Activated T-helper 1 cell treated with anti-CD3 and anti-CD28 coated beads, Interleukin-2, amount 50 U/mL, for 16 hours (primary cell): ENCODE results near the gene CDC42BPB.
A peak's percentile ranks its signal among the peaks of the same experiment; 100 is the strongest.

Source experiments
- DNase-seq, 2 donors: peaks; one replicate each; pipeline ENCODE4 v3.0.0-alpha.2; 2020; ENCODE audit warnings: low read depth in 1 of 2, low spot score in 1 of 2

The CDC42BPB gene

DNA sequence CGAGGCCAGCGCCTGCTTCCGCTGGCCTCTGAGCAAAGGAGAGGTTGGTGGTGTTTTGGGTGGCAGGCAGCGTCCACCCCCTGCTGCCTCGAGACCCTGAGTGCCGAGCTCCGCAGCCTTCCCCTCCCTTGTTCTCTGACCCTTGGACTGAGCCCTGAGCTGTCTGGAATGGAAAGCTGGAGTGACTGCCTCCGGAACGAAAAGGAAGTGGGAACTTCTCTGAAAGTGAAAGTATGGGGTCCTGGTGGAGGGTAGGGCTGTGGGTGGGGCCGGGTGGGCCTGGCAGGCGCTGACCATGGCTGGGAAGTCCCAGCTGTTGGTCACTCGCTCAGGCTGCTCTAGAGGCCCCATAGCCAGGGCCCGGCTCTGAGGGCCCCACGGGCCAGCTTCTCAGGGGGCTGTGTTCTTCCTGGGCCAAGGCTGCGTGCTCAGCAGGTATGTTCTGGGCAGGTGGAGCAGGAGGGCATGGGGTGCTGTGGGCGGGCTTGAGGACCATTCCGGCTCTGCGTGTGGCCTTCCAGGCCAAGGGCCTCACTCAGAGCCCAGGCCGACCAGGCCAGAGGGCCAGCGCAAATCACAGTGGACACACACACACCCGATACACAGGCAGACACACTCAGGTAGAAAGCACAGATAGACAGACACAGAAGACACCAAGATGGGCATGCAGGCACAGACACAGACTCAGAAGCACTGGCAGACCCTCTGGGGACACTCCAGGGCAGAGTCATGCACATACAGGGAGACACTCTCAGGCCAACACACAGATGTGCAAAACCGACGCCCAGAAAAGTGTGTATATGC, 37.3 kb upstream of the CDC42BPB start, which contains the start of gene EXOC3L4:
TSS of gene EXOC3L4 (plus strand) at position 320 of the 804 bp plus-strand sequence. CDS start 5,495 bp downstream, outside the sequence.
- no peak for DNase-seq

DNA sequence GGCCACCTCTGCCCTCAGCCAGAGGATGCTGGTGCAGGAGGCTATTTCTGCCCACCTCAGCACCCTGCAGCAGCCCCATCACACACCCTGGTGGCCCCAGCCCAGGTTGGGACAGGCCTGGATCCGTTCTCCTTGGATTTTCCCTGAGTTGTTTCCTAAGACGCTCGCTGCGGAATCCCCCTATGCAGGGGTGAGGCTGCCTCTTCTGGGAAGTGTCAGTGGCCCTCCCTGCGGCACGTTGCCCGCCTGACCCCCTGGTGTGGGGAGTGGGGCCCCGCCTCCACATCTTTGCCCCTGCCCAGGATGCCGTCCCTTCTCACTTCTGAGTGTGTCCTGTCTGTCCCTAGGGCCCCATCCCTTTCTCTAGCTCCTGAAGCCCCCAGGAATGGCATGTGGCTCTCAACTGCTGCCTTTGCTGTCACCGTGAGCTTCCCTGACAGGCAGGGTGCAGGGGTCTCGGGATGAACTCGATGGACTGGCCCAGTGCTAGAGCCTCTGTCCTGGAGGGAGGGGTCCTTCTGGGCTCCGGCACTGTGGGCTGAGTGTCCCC, 36.6 kb upstream of the CDC42BPB start:
- DNase-seq, result no peak

DNA sequence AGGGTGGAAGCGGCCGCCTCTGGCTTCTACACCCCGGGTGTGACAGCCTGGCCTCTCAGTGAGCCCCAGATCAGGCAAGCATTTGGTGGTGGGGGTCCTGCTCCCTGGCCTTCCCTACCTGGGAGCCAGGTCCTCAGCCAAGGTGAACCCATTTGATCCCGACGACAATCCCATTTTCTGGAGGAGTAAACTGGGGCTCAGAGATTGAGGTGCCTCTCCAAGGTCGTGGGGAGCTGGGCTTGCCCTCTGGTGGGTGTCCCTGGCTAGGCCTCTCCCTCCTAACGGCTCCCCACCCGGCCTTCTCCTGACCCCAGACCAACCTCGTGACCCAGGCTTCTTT, 34.5 kb upstream of the CDC42BPB start:
- no peak for DNase-seq

DNA sequence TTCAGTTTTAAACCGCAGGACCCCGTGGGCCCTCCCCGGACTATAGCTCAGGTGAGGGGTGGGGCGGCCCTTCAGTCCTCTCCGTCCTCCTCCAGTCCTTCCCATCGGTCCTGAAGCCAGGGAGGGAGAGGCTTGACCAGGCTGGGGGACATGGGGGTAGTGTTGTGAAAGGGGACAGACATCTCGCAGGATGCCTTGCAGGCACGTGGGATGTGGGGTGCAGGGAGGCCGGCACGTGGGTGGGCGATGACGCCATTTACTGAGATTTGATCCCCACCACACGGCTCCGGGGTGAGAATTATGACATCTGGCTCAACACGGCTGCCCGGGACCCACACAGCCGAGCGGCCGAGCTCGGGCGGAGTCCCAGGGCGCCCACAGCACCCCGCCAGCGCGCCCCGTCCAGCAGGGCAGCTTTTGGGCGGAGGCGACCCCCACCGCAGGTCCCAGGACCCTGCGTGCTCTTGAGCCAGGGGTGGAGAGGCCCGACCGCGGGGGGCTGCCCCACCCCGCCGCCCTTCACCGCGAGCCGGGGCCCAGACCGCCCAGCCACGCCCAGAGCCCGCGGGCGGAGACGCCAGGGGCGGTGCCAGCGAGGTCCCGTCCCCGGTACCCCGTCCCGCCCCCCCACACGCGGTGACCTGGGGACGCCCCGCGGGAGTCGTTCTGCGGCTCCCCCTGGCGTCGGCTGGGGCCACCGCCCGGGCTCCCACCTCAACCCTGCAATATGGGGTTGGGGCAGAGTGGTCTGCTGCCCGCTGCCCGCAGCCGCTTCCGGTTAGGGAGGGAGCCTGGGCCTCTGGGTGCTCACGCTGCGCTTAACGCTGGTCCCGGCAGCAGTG, 33.9 kb upstream of the CDC42BPB start:
- peak; percentile 50 to 65 for DNase-seq

DNA sequence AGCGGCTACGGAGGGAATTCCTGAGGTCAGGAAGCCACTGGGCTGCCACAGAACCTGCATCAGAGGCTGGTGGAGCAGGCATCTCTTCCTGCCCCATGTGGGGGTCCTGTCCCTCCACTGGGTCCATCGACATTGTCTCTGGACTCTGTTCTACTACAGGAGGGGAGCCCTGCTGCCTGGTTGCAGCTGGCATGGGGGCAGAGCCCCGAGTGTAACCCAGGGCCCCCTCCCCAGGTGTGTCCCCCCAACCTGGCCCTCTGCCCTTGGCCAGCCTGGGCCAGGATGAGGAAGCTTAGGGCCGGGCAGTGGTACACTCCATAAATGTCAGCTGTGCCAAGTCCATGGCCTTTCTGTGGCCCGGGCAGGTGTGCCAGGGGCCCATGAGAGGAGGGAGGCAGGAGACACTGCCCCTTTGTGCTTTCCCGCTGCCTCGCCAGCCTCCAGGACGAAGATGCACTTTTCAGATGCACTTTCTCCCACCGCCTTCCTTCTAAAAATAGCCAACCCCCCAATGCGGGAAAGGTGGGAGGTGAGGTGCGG, 33.2 kb upstream of the CDC42BPB start:
- no peak for DNase-seq

DNA sequence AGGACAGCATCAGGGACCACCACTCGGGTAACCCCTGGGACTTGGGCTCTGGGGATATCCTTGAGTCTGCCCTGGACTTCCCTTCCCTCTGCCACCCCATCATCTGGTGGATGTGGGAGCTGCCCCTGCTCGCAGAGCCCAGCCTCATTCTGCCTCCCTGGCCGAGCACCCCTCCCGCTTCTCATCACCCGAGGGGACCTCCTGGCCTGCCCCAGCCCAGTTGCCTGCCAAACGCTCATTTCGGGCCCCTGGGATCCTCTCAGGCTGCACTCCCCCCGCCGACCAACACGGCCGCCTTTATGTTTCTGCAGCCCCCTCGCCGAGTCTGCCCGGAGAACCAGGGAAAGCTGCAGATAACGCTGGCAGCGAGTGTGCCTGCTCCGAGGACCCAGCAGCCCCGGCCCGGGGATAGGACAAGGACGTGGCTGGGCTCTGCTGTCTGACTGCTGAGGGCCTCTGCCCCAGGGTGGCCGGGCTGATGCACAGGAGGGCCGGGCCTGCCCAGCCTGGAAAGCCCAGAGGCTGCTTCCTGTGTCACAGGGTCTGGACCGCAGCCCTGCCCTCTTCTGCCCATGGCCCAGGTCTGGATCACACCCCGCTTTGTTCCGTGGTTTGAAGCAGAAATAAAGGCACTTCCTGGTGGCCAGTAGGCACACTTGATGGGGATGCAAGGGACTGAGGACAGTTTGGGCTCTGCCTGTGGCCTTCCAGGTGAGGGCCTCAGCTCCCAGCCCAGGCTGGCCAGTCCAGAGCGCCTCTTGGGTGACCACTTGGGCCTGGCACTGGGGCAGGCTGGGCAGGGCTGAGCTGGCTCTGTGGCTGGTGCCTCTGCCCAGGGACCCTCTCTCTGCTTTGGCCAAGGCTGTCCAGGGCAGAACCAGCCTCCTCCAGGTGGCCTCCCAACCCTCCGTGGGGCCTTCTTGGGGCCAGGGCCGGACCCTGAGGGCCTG, 32.3 kb upstream of the CDC42BPB start:
- DNase-seq, result no peak

DNA sequence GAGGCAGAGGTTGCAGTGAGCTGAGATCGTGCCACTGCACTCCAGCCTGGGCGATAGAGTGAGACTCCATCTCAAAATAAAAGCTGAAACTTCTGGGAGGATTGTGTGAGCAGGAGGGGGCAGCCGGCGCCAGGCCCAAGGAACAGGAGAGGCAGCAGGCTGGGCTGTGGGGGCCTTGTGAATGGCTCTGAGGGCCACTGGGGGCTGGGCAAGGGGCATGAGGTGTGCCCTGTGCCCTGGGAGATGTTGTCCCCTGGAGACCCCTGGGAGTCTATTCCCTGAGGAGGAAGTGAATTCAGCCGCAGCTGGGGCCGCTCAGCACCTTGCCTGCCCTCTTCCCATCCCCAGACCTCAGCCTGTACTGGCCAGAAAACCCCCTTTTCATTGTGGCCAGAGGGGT, 31.6 kb upstream of the CDC42BPB start:
- no peak for DNase-seq

DNA sequence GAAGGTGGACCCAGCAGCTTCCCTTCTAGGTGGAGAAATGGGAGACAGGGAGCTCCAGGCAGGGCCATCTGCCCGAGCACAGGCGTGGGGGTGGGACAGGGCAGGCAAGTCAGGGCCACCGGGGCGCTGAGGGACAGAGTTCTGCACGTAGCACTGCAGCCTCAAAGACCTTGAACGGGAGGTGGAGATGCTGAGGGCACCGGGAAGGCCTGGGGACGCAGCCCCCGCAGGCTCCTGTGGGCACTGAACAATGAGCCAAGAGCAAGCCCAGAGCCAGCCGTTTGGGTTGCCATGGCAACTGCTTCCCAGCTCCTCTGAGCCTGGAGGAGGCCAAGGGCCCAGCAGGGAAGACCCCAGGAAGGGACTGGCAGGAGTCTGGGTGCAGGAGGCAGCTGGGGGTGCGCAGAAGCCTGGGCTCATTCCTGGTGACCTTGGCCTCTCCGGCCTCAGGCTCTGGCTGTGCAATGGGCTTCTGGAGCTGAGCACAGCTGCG, 30.0 kb upstream of the CDC42BPB start:
- no peak for DNase-seq

DNA sequence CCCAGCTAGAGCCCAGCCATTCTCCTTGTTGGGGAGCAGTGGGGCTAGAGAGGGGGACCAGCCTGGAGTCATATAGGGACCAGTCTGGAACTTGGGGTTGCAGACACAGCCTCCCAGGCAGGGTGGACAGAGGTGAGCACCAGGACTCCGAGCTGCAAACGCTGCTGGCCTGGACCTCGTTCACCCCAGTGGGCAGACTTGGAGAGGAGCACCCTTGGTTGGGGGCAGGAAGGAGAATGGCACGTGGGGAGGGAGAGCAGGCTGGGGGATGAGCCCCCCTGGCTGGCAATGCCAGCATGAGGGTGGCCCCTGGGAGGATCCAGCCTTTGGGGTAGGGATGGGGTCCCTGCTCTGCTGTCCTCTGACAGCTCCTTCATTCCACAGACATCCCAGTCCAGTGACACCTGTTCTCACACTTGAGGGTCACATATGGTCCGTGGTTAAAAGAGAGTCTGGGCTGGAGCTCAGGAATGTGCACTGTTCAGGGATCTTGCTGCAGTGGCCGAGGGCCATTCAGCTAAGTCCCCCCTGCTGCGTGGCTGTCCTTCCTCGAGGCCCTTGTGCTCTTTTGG, 29.5 kb upstream of the CDC42BPB start:
- no peak for DNase-seq

DNA sequence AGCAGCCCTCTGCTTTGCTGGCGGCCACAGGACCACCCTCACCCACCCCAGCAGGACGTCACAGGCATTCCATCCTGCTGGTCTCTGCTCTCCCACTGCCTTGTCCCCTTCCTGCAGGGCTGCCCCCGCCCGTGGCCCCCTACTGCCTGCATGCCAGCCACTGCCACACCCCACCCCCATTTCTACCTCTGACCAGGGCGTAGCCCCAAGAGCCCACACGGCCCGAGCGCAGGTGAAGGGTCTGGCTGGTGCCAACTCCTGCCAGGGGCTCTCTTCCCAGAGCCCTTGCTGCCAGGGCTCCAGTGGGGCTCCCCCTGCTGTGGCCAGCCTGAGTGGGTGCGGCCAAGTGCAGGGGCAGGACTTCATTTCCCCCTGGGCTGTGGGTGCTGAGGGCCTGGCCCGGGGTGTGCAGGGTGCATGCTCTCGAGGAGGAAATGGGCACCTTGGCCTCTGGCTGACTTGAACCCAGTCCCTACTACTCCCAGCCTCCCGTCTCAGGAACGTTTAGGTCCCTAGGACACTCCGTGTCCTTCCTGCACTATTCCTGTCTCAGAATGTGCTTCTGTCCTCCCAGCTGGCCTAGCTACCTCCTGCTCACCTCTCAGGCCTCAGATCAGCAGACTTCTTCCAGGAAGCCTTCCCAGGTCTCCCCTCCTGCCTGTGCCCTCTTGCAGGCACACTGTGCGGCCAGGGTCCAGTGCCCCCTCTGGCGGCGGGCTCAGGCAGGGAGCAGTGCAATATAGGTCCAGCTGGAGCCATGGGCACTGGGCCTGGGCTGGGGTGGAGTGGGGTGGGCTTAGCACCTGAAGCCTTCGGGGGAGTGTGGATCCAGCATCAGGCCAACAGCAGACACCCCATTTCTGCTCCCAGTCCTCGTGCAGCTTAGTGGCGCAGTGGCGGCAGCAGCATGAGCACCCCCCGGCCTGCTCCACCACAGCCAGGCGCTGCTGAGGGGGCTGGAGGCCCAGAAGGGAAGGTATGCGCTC, 28.1 kb upstream of the CDC42BPB start:
- no peak for DNase-seq

DNA sequence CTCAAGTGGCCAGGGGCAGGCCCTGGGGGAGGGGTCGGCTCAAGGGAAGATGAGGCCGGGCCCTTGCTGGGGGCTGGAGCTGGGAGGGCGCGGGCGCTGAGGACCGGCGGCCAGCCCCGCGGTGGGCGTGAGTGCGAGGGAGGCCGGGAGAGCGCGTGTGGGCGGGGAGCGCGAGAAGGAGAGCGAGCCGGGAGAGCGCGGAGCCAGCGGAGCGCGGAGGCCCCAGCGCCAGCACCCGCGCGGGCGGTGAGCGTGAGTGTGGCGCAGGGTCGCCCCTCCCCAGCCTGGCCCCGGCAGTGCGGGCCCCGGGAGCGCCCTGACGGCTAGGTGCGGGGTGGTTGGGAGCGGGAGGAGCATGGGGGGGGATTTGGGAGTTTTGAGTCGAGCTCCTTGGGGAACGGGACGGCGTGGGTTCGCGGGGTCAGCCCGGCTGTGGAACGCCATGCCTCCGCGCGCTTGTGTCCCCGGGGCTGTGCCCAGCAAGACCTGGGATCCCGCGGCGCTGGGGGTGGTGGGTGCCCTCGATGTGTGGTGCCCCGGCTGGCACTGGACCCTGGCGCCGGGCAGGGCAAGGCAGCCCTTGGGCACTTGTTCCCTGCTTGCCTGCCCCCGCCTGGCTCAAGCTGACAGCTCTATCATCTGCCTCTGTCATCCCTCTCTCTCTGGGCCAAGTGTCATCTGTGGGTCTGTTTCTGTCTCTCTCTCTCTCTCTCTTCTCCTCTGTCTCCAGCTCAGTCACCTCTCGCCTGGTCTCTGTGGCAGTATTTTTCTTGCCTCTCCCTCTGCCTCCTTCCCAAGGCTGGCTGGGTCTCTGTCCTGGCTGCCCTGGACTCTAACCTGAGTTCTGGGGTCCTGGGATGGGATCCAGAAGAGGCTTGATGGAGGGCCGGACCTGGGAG, 26.9 kb upstream of the CDC42BPB start, which contains the start of gene LBHD2:
TSS of gene LBHD2 (plus strand) at position 190 of the 899 bp plus-strand sequence. CDS start 1,803 bp downstream, outside the sequence.
- DNase-seq, result no peak

DNA sequence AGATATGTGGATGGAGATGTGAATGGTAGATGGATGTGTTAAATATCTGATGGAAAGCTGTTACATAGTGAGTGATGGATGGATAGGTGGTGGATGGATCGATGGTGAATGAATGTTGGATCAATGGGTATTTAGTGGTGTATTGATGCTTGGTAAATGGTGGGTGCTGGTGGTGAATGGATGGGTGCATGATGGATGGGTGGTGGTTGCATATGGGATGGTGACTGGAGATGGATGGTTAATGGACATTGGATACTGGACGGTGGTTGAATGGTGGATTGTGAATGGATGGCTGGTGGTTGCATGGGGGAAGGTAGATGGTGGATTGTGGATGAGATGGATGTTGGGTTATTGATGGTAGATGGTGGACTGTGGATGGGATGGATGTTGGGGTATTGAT, 24.6 kb upstream of the CDC42BPB start:
- no peak for DNase-seq

DNA sequence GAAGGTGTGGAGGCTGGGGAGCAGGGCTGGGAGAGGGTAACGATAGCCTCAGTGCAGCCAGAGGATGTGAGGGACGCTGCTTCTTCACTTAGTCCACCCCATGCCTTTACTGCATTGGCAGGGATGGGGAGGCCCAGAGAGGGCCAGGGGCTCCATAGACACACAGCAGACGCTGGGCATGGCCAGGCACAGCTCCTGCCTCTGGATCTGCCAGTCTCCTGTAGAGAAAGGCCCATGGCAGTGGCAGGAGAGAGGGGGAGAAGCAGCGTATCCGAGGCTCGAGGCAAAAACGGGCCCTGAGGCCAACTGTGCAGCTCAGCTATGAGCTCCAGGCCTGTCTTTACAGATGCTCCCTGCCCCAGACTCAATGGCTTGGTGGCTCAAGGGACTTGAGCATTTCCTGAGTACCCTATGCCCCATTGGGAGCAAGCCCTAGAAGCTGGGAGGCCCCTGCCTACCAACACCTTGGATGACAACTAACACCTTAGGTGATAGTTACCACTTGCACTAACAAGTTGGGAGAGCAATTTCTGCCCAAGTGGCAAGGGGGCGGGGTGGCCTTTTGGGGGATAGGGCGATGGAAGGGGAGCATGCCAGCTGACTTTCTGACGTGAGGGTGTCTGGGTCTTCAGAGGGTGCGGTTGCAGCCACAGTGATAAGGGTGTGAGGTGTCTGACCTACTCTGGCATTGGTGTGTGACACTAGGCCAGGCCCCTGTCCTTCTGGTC, 21.7 kb upstream of the CDC42BPB start:
- no peak for DNase-seq

DNA sequence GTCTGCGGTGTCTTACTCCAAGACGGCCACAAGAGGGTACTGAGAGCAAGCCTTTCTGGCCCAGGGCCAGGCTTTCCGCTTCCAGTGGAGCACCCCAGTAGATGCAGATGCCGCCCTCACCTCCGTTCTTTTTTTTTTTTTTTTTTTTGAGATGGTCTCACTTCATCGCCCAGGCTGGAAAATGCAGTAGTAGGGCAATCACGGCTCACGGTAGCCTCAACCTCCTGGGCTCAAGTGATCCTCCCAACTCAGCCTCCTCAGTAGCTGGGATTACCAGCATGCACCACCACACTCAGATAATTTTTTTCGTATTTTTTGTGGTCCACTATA, 21.0 kb upstream of the CDC42BPB start:
- DNase-seq, result peak; percentile 49 to 57

DNA sequence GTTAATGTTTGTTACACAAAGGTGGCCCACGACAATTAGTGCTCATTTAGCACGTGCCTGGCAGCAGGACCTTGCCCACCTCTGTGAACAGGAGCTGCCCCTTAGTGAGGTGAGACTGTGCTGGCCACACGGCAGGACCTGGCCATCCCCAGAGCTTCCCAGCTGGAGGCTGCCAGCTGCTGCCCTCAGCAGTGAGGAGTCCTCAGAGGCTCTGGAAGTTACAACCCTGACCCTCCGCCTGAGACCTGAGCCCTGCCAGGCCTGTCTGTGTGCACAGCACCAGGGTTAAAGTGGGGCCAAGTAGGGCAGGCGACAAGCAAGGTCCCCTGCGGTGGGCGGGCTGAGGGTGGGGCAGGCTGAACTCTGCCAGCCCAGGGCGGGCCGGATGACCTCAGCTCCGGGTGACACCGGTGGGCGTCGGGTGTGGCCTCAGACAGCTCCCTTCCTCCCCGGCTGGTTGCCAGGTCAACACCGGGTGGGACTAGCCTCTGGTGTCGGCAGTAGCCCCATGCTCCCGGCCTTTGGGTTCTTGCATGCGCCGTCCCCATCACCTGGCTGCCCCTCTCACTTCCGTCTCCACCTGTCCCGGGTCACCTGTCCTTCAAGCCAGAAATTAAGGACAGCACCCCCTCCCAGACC, 17.5 kb upstream of the CDC42BPB start:
- DNase-seq, result no peak

DNA sequence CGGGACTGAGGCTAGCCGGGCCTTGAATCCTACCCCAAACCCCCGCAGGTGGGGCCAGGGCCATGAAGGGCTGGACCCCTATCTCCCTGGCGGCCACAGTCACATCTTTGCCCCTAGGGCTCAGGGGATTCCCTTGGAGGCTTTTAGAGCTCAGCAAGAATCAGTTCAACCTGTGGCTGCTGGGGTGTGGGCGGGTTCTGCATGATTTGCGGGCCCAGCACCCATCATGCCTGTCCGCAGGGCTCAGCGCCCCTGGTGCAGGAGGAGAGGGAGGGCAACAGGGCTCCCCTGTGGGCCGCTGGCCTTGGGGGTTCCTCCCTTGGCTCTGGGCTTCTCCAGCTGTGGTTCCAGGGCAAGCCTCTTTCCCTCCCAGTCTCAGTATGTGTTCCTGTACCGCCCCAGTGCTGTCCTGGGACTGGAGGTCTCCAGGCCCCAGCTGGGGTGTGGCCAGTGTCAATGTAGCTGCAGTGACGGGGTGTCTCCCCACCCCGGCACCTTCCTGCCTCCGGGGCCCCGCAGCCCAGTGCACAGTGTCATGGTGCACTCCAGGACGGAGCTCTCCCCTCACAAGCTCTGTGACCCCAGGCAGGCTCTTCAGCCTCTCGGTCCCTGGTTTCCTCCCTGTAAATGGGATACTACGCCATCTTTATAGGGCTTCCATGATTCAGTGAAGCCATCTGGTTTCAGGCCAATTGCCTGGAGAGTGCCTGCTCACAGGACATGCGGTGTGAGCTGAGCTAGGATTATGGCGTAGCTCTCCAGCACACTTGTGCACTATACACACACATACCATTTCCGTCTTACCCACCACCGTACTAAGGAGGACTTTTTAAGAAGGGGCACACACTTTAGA, 16.8 kb upstream of the CDC42BPB start:
- DNase-seq, result no peak
